Caco-2 (cell line): ENCODE results near the gene MYL12A. TPM values are rescaled to one million over a fixed set of nuclear protein-coding genes. Genes with fewer than 3 reads are reported as not detected.

Experiments
- BruUV-seq: library from RNA; stranded (reverse); fragments of 400-500 nt; replicated peaks from 2 replicates; lab custom pipeline; 2021; lab: Mats Ljungman, UMichigan
- CTCF ChIA-PET: fragments of 300-600 bp; sonication (Branson Sonifier 250); formaldehyde crosslinking; loops from one replicate; lab custom pipeline; 2022; ENCODE audit warnings: antibody characterized with exemption; lab: Charles Lee
- POLR2A ChIA-PET: fragments of 300-600 bp; sonication (Branson Sonifier 250); formaldehyde crosslinking; loops from one replicate; lab custom pipeline; 2022; ENCODE audit warnings: antibody characterized with exemption; lab: Charles Lee
- DNase-seq, 2 experiments: peaks; one replicate each; pipeline versions ENCODE4 v3.0.0 to v3.0.0-alpha.2; 2020 to 2022
- H3K27me3 ChIP-seq: replicated peaks from 2 replicates; pipeline ENCODE4 v1.6.0; 2011; ENCODE audit warnings: low read length; ENCODE audit not compliant: control insufficient read depth, insufficient read depth
- H3K36me3 ChIP-seq: 2 replicates; pipeline ENCODE4 v1.5.1; 2011; ENCODE audit warnings: low read length; ENCODE audit not compliant: control insufficient read depth, insufficient read depth
- H3K4me1 ChIP-seq: fragments of 250-450 bp; sonication (Bioruptor Pico); 2 replicates; pipeline ENCODE4 v1.5.1; 2020; ENCODE audit warnings: mild to moderate bottlenecking
- H3K4me3 ChIP-seq: 2 replicates; pipeline ENCODE4 v1.5.1; 2011; ENCODE audit warnings: low read depth, mild to moderate bottlenecking, control low read depth, low read length
- H3K9me3 ChIP-seq: fragments of 250-450 bp; sonication (Bioruptor Pico); 2 replicates; pipeline ENCODE4 v1.5.1; 2020; ENCODE audit warnings: mild to moderate bottlenecking, moderate library complexity
- H3K27ac Mint-ChIP-seq: one replicate; pipeline ENCODE4 v1.8.0; 2022; ENCODE audit warnings: mixed read lengths; ENCODE audit not compliant: unreplicated experiment
- H3K27me3 Mint-ChIP-seq: one replicate; pipeline ENCODE4 v1.8.0; 2022; ENCODE audit warnings: mixed read lengths; ENCODE audit not compliant: insufficient read depth, unreplicated experiment
- H3K36me3 Mint-ChIP-seq: one replicate; pipeline ENCODE4 v1.8.0; 2022; ENCODE audit warnings: mild to moderate bottlenecking, mixed read lengths; ENCODE audit not compliant: insufficient read depth, unreplicated experiment
- H3K4me1 Mint-ChIP-seq: one replicate; pipeline ENCODE4 v1.8.0; 2022; ENCODE audit warnings: low read depth, mixed read lengths; ENCODE audit not compliant: unreplicated experiment
- H3K4me3 Mint-ChIP-seq: one replicate; pipeline ENCODE4 v1.8.0; 2022; ENCODE audit warnings: mild to moderate bottlenecking, moderate library complexity, mixed read lengths; ENCODE audit not compliant: unreplicated experiment
- H3K9me3 Mint-ChIP-seq: one replicate; pipeline ENCODE4 v1.8.0; 2022; ENCODE audit warnings: mixed read lengths; ENCODE audit not compliant: unreplicated experiment
- intact Hi-C: fragments of 100-400 bp; cut with micrococcal nuclease; formaldehyde crosslinking; loops from one replicate; pipeline ENCODE4 v1.10.0; 2022; ENCODE audit not compliant: unreplicated experiment
- total RNA-seq: library from RNA; stranded (reverse); gene quantifications from 2 replicates; pipeline ENCODE4 v1.2.3, GENCODE V29; 2022
- TF ChIP-seq, protein P1 (sequence below), 2 experiments: fragments of 200-600 bp in 1 of 2; IDR thresholded peaks; 1 replicate in 1 of 2; 2 replicates in 1 of 2; pipeline versions ENCODE4 v1.5.1 to v1.8.0; 2011 to 2022; ENCODE audit warnings: antibody characterized with exemption in 1 of 2, control low read depth in 1 of 2, inconsistent platforms in 1 of 2, low read depth in 1 of 2, low read length in 1 of 2, mild to moderate bottlenecking in 1 of 2, moderate library complexity in 1 of 2; ENCODE audit not compliant: insufficient read depth in 1 of 2, severe bottlenecking in 1 of 2, unreplicated experiment in 1 of 2

MYL12A gene
- total RNA-seq, 1 experiment from 2014 or later: 272 TPM

DNA sequence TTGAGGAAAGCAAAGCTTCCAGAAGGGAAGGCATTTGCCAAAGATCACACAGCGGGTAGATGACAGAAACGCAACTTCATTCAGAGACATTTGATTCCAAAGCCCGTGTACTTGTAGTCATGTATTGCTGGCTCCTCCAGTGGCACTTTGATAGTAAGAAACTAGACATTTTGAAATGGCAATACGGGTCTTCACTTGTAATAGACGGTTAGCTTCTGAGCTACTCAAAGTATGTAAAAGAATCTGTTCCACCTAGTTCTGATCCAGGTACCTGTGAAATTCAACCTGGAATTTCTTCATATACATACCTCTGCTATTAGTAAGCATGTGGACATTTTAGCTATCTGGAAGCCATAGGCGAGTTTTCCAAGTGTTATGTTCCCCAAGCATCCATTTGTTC lies 26.1 kb upstream of the MYL12A start:
- POLR2A ChIA-PET: no interaction called here
- Mint-ChIP-seq H3K4me3 (no peak overlapping the region), H3K9me3 (no peaks in the 10 kb centered on the region), H3K4me1 (peaks cover 32% of the 10 kb centered on the region), H3K27me3 (no peaks in the 10 kb centered on the region), H3K27ac (no peak overlapping the region), H3K36me3 (no peaks in the 10 kb centered on the region)
- intact Hi-C loops: no loop called here
- Histone ChIP-seq H3K9me3 (no peaks in the 10 kb centered on the region), H3K4me3 (no peak overlapping the region), H3K27me3 (no peaks in the 10 kb centered on the region), H3K4me1 (peaks cover 29% of the 10 kb centered on the region), H3K36me3 (no peaks in the 10 kb centered on the region)
- CTCF ChIA-PET: no interaction called here
- TF ChIP-seq, protein P1, sequence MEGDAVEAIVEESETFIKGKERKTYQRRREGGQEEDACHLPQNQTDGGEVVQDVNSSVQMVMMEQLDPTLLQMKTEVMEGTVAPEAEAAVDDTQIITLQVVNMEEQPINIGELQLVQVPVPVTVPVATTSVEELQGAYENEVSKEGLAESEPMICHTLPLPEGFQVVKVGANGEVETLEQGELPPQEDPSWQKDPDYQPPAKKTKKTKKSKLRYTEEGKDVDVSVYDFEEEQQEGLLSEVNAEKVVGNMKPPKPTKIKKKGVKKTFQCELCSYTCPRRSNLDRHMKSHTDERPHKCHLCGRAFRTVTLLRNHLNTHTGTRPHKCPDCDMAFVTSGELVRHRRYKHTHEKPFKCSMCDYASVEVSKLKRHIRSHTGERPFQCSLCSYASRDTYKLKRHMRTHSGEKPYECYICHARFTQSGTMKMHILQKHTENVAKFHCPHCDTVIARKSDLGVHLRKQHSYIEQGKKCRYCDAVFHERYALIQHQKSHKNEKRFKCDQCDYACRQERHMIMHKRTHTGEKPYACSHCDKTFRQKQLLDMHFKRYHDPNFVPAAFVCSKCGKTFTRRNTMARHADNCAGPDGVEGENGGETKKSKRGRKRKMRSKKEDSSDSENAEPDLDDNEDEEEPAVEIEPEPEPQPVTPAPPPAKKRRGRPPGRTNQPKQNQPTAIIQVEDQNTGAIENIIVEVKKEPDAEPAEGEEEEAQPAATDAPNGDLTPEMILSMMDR (IDR thresholded peaks at IDR 0.05; ENCODE audit: insufficient read depth in 1 of 2, low read depth in 1 of 2, low read length in 1 of 2, severe bottlenecking in 1 of 2, unreplicated experiment in 1 of 2): no peak
- DNase-seq: no peak
- BruUV-seq: no TSS peak

DNA sequence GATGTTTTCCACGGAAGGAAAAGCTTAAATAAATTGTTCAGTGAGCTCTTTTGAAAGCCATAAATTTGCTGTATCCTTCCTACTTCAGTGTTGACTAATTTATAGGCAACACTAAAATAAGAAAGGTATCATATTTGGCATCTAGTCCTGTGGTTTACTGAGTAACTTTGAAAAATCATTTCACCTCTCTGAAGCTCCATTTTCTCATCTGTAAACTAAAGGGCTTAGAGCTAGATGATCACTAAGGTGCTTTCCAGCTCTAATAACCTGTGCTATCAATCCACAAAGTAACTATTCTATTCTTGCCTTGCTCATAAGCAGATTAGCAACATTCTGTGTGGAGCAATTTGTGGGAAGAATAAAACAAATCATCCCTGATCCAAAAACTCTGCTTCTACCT lies 24.2 kb upstream of the MYL12A start:
- Histone ChIP-seq H3K9me3 (no peaks in the 10 kb centered on the region), H3K27me3 (no peaks in the 10 kb centered on the region), H3K4me3 (no peak overlapping the region), H3K36me3 (no peaks in the 10 kb centered on the region), H3K4me1 (peaks cover 14% of the 10 kb centered on the region)
- no TSS peak for BruUV-seq
- Mint-ChIP-seq H3K9me3 (no peaks in the 10 kb centered on the region), H3K36me3 (no peaks in the 10 kb centered on the region), H3K4me3 (no peak overlapping the region), H3K27ac (no peak overlapping the region), H3K27me3 (no peaks in the 10 kb centered on the region), H3K4me1 (peaks cover 17% of the 10 kb centered on the region)
- CTCF ChIA-PET: no interaction called here
- intact Hi-C loops: no loop called here
- DNase-seq: no peak
- TF ChIP-seq, protein P1 (IDR thresholded peaks at IDR 0.05; ENCODE audit: insufficient read depth in 1 of 2, low read depth in 1 of 2, low read length in 1 of 2, severe bottlenecking in 1 of 2, unreplicated experiment in 1 of 2): no peak
- POLR2A ChIA-PET: no interaction called here

DNA sequence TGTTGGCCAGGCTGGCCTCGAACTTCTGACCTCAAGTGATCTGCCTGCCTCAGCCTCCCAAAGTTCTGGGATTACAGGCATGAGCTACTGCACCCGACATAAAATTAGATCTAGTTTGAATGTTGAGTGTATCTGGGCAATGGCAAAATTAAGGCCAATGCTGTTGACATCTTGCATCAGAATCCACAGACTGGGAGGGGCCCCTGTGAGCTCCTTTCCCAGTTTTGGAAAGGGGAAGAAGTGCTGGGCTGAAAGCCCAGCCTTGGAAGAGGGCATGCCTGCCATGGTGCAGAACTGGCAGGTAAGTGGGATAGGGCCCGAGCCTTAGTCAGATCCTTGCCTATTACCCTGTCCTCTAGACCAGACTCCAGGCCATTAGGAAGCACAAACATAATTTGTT lies 23.4 kb upstream of the MYL12A start:
- Histone ChIP-seq H3K4me3 (no peak overlapping the region), H3K27me3 (no peaks in the 10 kb centered on the region), H3K36me3 (no peaks in the 10 kb centered on the region), H3K4me1 (peaks cover 5% of the 10 kb centered on the region; the same call in 1 of the 2 replicates), H3K9me3 (no peaks in the 10 kb centered on the region)
- Mint-ChIP-seq H3K36me3 (no peaks in the 10 kb centered on the region), H3K27me3 (no peaks in the 10 kb centered on the region), H3K4me1 (peaks cover 17% of the 10 kb centered on the region), H3K9me3 (no peaks in the 10 kb centered on the region), H3K27ac (no peak overlapping the region), H3K4me3 (no peak overlapping the region)
- DNase-seq: no peak
- intact Hi-C loops: no loop called here
- ChIA-PET CTCF (no interaction called here), POLR2A (no interaction called here)
- TF ChIP-seq, protein P1 (IDR thresholded peaks at IDR 0.05; ENCODE audit: insufficient read depth in 1 of 2, low read depth in 1 of 2, low read length in 1 of 2, severe bottlenecking in 1 of 2, unreplicated experiment in 1 of 2): no peak
- no TSS peak for BruUV-seq
